HT-29 (cell line): ENCODE data around the gene RMND1. TPM values are rescaled to one million over a fixed set of nuclear protein-coding genes. Genes with fewer than 3 reads are reported as not detected.

Experiments used
- DNase-seq: peaks from one replicate; pipeline ENCODE4 v3.0.0-alpha.2; 2015; ENCODE audit warnings: low spot score
- total RNA-seq: library from RNA; depleted of rRNA; stranded (reverse); fragments of >200 nt; shearing (Covaris generic); gene quantifications from 2 replicates; pipeline ENCODE4 v1.2.3, GENCODE V29; 2014

RMND1 gene
- total RNA-seq, 1 experiment from 2014 or later = 9.6 TPM

GRCh38 chr6:151417477-151417876 is 34.4 kb downstream of the RMND1 start:
- no peak for DNase-seq

- no peak for DNase-seq
Measured at GRCh38 chr6:151414641-151415260, 37.2 kb downstream of the RMND1 start.

GRCh38 chr6:151413372-151414145 is 38.4 kb downstream of the RMND1 start:
- DNase-seq = no peak

- no peak for DNase-seq
Measured at GRCh38 chr6:151412909-151413308, 39.0 kb downstream of the RMND1 start.

- DNase-seq = no peak
Measured at GRCh38 chr6:151409679-151410078, 42.2 kb downstream of the RMND1 start.

- DNase-seq = no peak
Measured at GRCh38 chr6:151409260-151409659, 42.7 kb downstream of the RMND1 start.

GRCh38 chr6:151408858-151409257 is 43.1 kb downstream of the RMND1 start:
- no peak for DNase-seq

- DNase-seq = no peak
Measured at GRCh38 chr6:151403919-151404308, 48.0 kb downstream of the RMND1 start.

- no peak for DNase-seq
Measured at GRCh38 chr6:151402228-151402627, 49.7 kb downstream of the RMND1 start.

- no peak for DNase-seq
Measured at GRCh38 chr6:151400473-151400872, 51.5 kb downstream of the RMND1 start.

GRCh38 chr6:151399679-151400078 is 52.2 kb downstream of the RMND1 start:
- peak; percentile 30 for DNase-seq

GRCh38 chr6:151393410-151393809 is 58.5 kb downstream of the RMND1 start:
- DNase-seq = no peak

GRCh38 chr6:151392427-151392826 is 59.5 kb downstream of the RMND1 start:
- no peak for DNase-seq

GRCh38 chr6:151391471-151392413 is 60.2 kb downstream of the RMND1 start, which contains the start of gene ZBTB2:
Gene ZBTB2 (minus strand): TSS chr6:151391559. CDS start chr6:151373637, 17,922 bp downstream.
- DNase-seq = peak; percentile 65

GRCh38 chr6:151390851-151391470 is 61.0 kb downstream of the RMND1 start:
- peak; percentile 38 for DNase-seq

GRCh38 chr6:151390276-151390850 is 61.6 kb downstream of the RMND1 start:
- peak; percentile 98 for DNase-seq

- DNase-seq = peak; percentile 76
Measured at GRCh38 chr6:151389618-151390275, 62.2 kb downstream of the RMND1 start.

GRCh38 chr6:151388997-151389617 is 62.8 kb downstream of the RMND1 start:
- DNase-seq = no peak

- DNase-seq = no peak
Measured at GRCh38 chr6:151388236-151388635, 63.7 kb downstream of the RMND1 start.
